HCT116 (cell line): Measurements from ENCODE around the gene TMED7. TPM values are rescaled to one million over a fixed set of nuclear protein-coding genes. Genes with fewer than 3 reads are reported as not detected.

ENCODE experiments used
- ATAC-seq: fragments of 200-7000 bp; cut with Tn5 transposase; 2 replicates; pipeline ENCODE4 v1.9.1; 2020; ENCODE audit warnings: mild to moderate bottlenecking, moderate library complexity
- BruUV-seq: library from RNA; stranded (reverse); fragments of 400-500 nt; replicated peaks from 2 replicates; lab custom pipeline; 2021; lab: Mats Ljungman, UMichigan
- CTCF ChIA-PET: fragments of 300-600 bp; sonication (Branson Sonifier 250); formaldehyde crosslinking; loops from one replicate; lab custom pipeline; 2021; ENCODE audit warnings: antibody characterized with exemption; lab: Charles Lee
- POLR2A ChIA-PET: fragments of 300-600, 350-600 bp; sonication (Branson Sonifier 250); formaldehyde crosslinking; loops from one replicate; lab custom pipeline; 2021; ENCODE audit warnings: antibody characterized with exemption; lab: Charles Lee
- RAD21 ChIA-PET, 2 experiments: fragments of 300-600 bp; sonication (Branson Sonifier 250); formaldehyde crosslinking; loops; one replicate each; lab custom pipeline; 2023; ENCODE audit warnings: low total read pairs in 2 of 2; ENCODE audit not compliant: uncharacterized antibody in 2 of 2, unreplicated experiment in 2 of 2, low non-redundant PET in 1 of 2; lab: Charles Lee
- DNase-seq: peaks from one replicate; pipeline ENCODE4 v3.0.0-alpha.2; 2010; ENCODE audit warnings: low read depth, low spot score
- H2AFZ ChIP-seq: fragments of 200-600 bp; shearing (Covaris generic), sonication (generic); 2 replicates; pipeline ENCODE4 v1.6.1; 2017; ENCODE audit warnings: low read depth, mixed run types, mixed read lengths, antibody characterized with exemption, low read length; ENCODE audit not compliant: poor library complexity, severe bottlenecking
- H3K27ac ChIP-seq: 2 replicates; pipeline ENCODE4 v1.5.1; 2012; ENCODE audit warnings: low read depth, low read length
- H3K27me3 ChIP-seq: fragments of 200-600 bp; sonication (generic); 2 replicates; pipeline ENCODE4 v1.6.1; 2016; ENCODE audit warnings: mixed run types, low read length, mixed read lengths; ENCODE audit not compliant: insufficient read depth
- H3K36me3 ChIP-seq, 2 experiments: fragments of 200-500 bp in 1 of 2; fragments of 200-600 bp in 1 of 2; sonication (Bioruptor generic) in 1 of 2; sonication (generic) in 1 of 2; 2 replicates each; pipeline versions ENCODE4 v1.5.1 to v1.6.1; 2014 to 2016; ENCODE audit warnings: low read length in 2 of 2, inconsistent platforms in 1 of 2, mixed read lengths in 1 of 2, mixed run types in 1 of 2; ENCODE audit not compliant: insufficient read depth in 2 of 2, control insufficient read depth in 1 of 2
- H3K4me1 ChIP-seq, 2 experiments: fragments of 200-600 bp in 1 of 2; sonication (generic) in 1 of 2; 2 replicates each; pipeline versions ENCODE4 v1.5.1 to v1.6.1; 2012 to 2017; ENCODE audit warnings: low read length in 2 of 2, inconsistent platforms in 1 of 2, mild to moderate bottlenecking in 1 of 2, mixed read lengths in 1 of 2, mixed run types in 1 of 2, moderate library complexity in 1 of 2; ENCODE audit not compliant: insufficient read depth in 2 of 2, control insufficient read depth in 1 of 2
- H3K4me2 ChIP-seq: fragments of 200-600 bp; sonication (generic); 2 replicates; pipeline ENCODE4 v1.6.1; 2017; ENCODE audit warnings: mixed run types, low read length, mixed read lengths
- H3K4me3 ChIP-seq, 2 experiments: fragments of 200-600 bp in 1 of 2; sonication (generic) in 1 of 2; replicated peaks in 1 of 2; 2 replicates each; pipeline ENCODE4 v1.5.1; 2011 to 2016; ENCODE audit warnings: low read length in 2 of 2, control low read depth in 1 of 2, low read depth in 1 of 2, mild to moderate bottlenecking in 1 of 2, mixed read lengths in 1 of 2, mixed run types in 1 of 2
- H3K79me2 ChIP-seq: fragments of 200-600 bp; sonication (generic); 2 replicates; pipeline ENCODE4 v1.6.1; 2017; ENCODE audit warnings: mild to moderate bottlenecking, mixed run types, low read length, moderate library complexity, mixed read lengths; ENCODE audit not compliant: insufficient read depth
- H3K9ac ChIP-seq: fragments of 200-600 bp; sonication (generic); 2 replicates; pipeline ENCODE4 v1.6.1; 2016; ENCODE audit warnings: low read length, mixed read lengths
- H3K9me2 ChIP-seq: fragments of 200-600 bp; sonication (generic), shearing (Covaris generic); 2 replicates; pipeline ENCODE4 v1.6.1; 2017; ENCODE audit warnings: mixed run types, mild to moderate bottlenecking, moderate library complexity; ENCODE audit not compliant: insufficient read depth
- H3K9me3 ChIP-seq, 2 experiments: fragments of 200-500 bp in 1 of 2; fragments of 200-600 bp in 1 of 2; sonication (Bioruptor generic) in 1 of 2; sonication (generic) in 1 of 2; 2 replicates each; pipeline ENCODE4 v1.6.1; 2014 to 2017; ENCODE audit warnings: low read length in 2 of 2, mixed read lengths in 2 of 2, inconsistent platforms in 1 of 2, low read depth in 1 of 2, mild to moderate bottlenecking in 1 of 2, mixed run types in 1 of 2, moderate library complexity in 1 of 2; ENCODE audit not compliant: control insufficient read depth in 1 of 2, insufficient read depth in 1 of 2
- H4K20me1 ChIP-seq: fragments of 200-600 bp; sonication (generic), shearing (Covaris generic); 2 replicates; pipeline ENCODE4 v1.6.1; 2017; ENCODE audit warnings: mixed run types, mild to moderate bottlenecking, moderate library complexity; ENCODE audit not compliant: insufficient read depth
- ATF3 ChIP-seq: IDR thresholded peaks from 2 replicates; pipeline ENCODE4 v1.6.1; 2012
- CBX3 ChIP-seq: IDR thresholded peaks from 2 replicates; pipeline ENCODE4 v1.6.1; 2012; ENCODE audit warnings: low read depth
- EZH2phosphoT487 ChIP-seq: fragments of 200-600 bp; IDR thresholded peaks from 2 replicates; pipeline ENCODE4 v1.6.1; 2018; ENCODE audit warnings: antibody characterized with exemption, borderline replicate concordance
- JUND ChIP-seq: IDR thresholded peaks from 2 replicates; pipeline ENCODE4 v1.6.1; 2012
- POLR2A ChIP-seq: IDR thresholded peaks from 2 replicates; pipeline ENCODE4 v1.7.0; 2011; ENCODE audit warnings: borderline replicate concordance; ENCODE audit not compliant: insufficient read depth, insufficient read length; ENCODE audit errors: extremely low read depth
- POLR2AphosphoS5 ChIP-seq: IDR thresholded peaks from 2 replicates; pipeline ENCODE4 v1.6.1; 2011; ENCODE audit warnings: mild to moderate bottlenecking, low read depth, low read length, moderate library complexity
- REST ChIP-seq: IDR thresholded peaks from 2 replicates; pipeline ENCODE4 v1.6.1; 2012; ENCODE audit warnings: low read depth
- TCF7L2 ChIP-seq: IDR thresholded peaks from 2 replicates; pipeline ENCODE4 v1.7.0; 2011; ENCODE audit warnings: borderline replicate concordance, inconsistent platforms; ENCODE audit not compliant: insufficient read depth, insufficient read length; ENCODE audit errors: extremely low read depth
- YY1 ChIP-seq: IDR thresholded peaks from 2 replicates; pipeline ENCODE4 v1.6.1; 2011; ENCODE audit warnings: low read length, low read depth, moderate library complexity, mild to moderate bottlenecking; ENCODE audit not compliant: insufficient replicate concordance; ENCODE audit errors: extremely low read depth
- ZFX ChIP-seq: fragments of 450-650 bp; IDR thresholded peaks from 2 replicates; pipeline ENCODE4 v1.6.1; 2017
- ZNF274 ChIP-seq: fragments of 200-500 bp; sonication (Bioruptor generic); IDR thresholded peaks from 2 replicates; pipeline ENCODE4 v1.6.1; 2014; ENCODE audit warnings: mild to moderate bottlenecking, low read depth, low read length, inconsistent platforms
- intact Hi-C: fragments of 100-400 bp; cut with micrococcal nuclease; formaldehyde crosslinking; loops from 2 replicates; pipeline ENCODE4 v1.10.0; 2022
- total RNA-seq: library from RNA; stranded (reverse); gene quantifications from one replicate; pipeline ENCODE4 v1.2.1, GENCODE V29; 2021; ENCODE audit not compliant: unreplicated experiment

TMED7 gene
- total RNA-seq, 1 experiment from 2014 or later, result 167 TPM

GRCh38 chr5:115585265-115585664, 40.6 kb downstream of the TMED7 start:
- no peak for ATAC-seq
- H3K36me3 ChIP-seq, result no peaks in the 10 kb centered on the region
- CTCF ChIA-PET, result interaction anchor here (1.7 kb wide), 1 partner anchor 11 kb away, joined by 4 read pairs; no protein-coding TSS in a partner anchor
- no peak overlapping the region for H3K4me2 ChIP-seq
- RAD21 ChIA-PET, result no interaction called here
- no TSS peak for BruUV-seq
- no peaks in the 10 kb centered on the region for H3K27me3 ChIP-seq
- no peaks in the 10 kb centered on the region for H3K9me3 ChIP-seq
- no peak for TF ChIP-seq ZFX
- no peak for TF ChIP-seq ZNF274
- TF ChIP-seq POLR2AphosphoS5, result no peak
- no peak for TF ChIP-seq ATF3
- no peak for TF ChIP-seq CBX3
- no peak for TF ChIP-seq JUND
- TF ChIP-seq TCF7L2, result no peak
- TF ChIP-seq POLR2A, result no peak
- no peak for TF ChIP-seq YY1
- no peak for TF ChIP-seq EZH2phosphoT487
- TF ChIP-seq REST, result no peak
- TF ChIP-seq, all 23 proteins: peak for 0
- Histone ChIP-seq H3K4me3 (no peak overlapping the region), H3K4me1 (peaks cover 0 to 4% of the 10 kb centered on the region in 2 experiments; a peak in 1 of 4 replicates), H3K79me2 (peaks cover 6% of the 10 kb centered on the region; the same call in 1 of the 2 replicates), H3K27ac (no peak overlapping the region), H4K20me1 (no peaks in the 10 kb centered on the region), H3K9ac (no peak overlapping the region), H3K9me2 (no peaks in the 10 kb centered on the region), H2AFZ (no peak overlapping the region)
- intact Hi-C loops, result loop anchor here (5.0 kb wide), 1 partner anchor 488 kb away; no protein-coding TSS in a partner anchor
- DNase-seq, result no peak
- POLR2A ChIA-PET, result no interaction called here
